MV-4-11 (cell line): ENCODE measurements around the gene CHRDL1.
"Not testable (repeated sequence)": the region's sequence is repeated elsewhere in the genome, so short reads cannot be mapped to it uniquely, and the experiment has no call there.

ENCODE experiments used
- DNase-seq: peaks from one replicate; lab custom pipeline; 2025; lab: John Stamatoyannopoulos, UW

The CHRDL1 gene

DNA sequence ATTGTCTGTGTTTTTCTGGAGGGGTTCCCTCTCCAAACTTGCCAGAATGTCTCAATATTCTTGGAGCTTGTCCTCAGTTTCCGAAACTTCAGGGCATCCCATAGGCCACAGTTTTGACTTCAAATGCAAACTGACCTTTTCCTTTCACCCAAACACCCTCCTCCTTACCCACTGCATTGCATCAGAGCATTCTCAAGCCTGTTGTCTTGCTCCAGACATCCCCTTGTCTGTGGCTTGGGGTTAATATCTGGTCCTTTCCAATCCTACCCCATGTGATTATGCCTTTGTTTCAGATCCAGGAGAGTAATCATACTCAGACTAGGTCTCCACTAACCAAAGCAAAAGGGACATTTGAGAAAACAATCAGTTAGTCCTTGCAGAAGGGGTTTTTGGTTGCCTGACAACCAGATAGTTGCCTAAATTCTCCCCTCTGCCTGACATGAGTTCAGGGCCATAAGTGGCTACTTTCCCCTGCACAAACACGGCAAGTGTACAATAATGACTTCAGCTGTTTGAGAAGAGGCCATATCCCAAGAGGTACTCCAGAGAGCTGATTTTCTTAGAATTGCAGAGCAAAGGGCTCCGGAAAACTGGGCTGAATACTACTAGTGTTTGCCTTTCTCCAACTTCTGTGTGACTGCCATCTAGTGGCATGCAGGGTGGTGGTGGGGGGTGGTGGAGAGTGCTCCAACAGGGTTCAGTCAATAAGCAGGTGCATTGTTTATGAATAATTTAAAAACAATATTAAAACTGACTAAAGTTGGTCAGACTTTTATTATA, 130.2 kb downstream of the CHRDL1 start:
- peak; percentile 22 for DNase-seq

DNA sequence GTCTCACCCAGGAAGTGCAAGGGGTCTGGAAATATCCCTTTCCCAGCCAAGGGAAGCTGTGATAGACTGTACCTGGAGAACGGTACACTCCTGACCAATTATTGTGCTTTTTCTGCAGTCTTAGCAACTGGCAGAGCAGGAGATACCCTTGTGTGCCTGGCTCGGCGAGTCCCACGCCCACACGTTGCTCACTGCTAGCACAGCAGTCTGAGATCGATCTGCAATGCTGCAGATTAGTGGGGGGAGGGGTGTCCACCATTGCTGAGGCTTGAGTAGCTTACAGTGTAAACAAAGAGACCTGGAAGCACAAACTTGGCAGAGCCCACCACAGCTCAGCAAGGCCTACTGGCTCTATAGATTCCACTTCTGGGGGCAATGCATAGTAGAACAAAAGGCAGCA, 138.5 kb downstream of the CHRDL1 start:
- no peak for DNase-seq

DNA sequence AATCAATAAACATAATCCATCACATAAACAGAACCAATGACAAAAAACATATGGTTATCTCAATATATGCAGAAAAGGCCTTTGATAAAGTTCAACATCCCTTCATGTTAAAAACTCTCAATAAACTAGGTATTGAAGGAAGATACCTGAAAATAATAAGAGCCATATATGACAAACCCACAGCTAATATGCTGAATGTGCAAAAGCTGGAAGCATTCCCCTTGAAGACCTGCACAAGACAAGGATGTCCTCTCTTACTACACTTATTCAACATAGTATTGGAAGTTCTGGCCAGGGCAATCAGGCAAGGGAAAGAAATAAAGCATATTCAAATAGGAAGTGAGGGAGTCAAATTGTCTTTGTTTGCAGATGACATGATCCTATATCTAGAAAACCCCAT, 141.3 kb downstream of the CHRDL1 start:
- DNase-seq = not testable (repeated sequence)

DNA sequence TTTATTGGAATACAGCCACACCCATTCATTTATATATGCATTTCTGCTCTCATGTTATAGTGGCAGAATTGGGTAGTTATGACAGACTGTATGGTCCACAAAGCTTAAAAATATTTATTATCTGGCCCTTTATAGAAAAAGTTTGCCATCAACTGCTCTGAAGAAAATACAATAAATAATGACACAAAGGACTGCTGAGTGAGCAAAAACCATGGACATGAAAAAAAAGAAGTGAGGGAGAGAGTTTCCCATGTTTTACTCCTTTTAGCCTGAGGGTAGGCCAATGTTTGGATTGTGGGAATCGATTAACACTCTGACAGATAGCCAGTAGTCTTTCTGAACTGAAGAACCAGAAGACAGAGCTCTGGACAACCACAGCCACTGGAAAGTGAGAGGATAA, 149.2 kb downstream of the CHRDL1 start:
- DNase-seq = no peak
